ENCODE results near the gene PGAP1. TPM values are rescaled to one million over a fixed set of nuclear protein-coding genes. Genes with fewer than 3 reads are reported as not detected.

The PGAP1 gene
- total RNA-seq, 2 donors from 2014 or later: 39.2 to 43.6 TPM

- Histone ChIP-seq H3K36me3 (ENCODE audit: control insufficient read depth, insufficient read depth, low read length) (peaks cover 93% of the 10 kb centered on the region), H3K9me3 (ENCODE audit: control insufficient read depth, low read length) (peaks cover 6% of the 10 kb centered on the region), H3K27ac (ENCODE audit: low read depth, low read length) (no peak overlapping the region), H3K4me3 (ENCODE audit: low read length) (no peak overlapping the region), H3K27me3 (ENCODE audit: control insufficient read depth, insufficient read depth, low read length, poor library complexity, severe bottlenecking) (no peaks in the 10 kb centered on the region), H3K4me1 (ENCODE audit: control insufficient read depth, insufficient read depth, low read length) (no peaks in the 10 kb centered on the region), H3K9ac (ENCODE audit: extremely low read depth, low read length, poor library complexity, severe bottlenecking) (no peak overlapping the region)
- H3K4me1 Mint-ChIP-seq: no peaks in the 10 kb centered on the region
- H3K9me3 Mint-ChIP-seq: no peaks in the 10 kb centered on the region
- H3K27ac Mint-ChIP-seq: no peak overlapping the region
- H3K4me3 Mint-ChIP-seq: no peak overlapping the region
- H3K36me3 Mint-ChIP-seq (ENCODE audit: low read depth): peaks cover 51% of the 10 kb centered on the region
- no peak for DNase-seq
- TF ChIP-seq, protein P1, sequence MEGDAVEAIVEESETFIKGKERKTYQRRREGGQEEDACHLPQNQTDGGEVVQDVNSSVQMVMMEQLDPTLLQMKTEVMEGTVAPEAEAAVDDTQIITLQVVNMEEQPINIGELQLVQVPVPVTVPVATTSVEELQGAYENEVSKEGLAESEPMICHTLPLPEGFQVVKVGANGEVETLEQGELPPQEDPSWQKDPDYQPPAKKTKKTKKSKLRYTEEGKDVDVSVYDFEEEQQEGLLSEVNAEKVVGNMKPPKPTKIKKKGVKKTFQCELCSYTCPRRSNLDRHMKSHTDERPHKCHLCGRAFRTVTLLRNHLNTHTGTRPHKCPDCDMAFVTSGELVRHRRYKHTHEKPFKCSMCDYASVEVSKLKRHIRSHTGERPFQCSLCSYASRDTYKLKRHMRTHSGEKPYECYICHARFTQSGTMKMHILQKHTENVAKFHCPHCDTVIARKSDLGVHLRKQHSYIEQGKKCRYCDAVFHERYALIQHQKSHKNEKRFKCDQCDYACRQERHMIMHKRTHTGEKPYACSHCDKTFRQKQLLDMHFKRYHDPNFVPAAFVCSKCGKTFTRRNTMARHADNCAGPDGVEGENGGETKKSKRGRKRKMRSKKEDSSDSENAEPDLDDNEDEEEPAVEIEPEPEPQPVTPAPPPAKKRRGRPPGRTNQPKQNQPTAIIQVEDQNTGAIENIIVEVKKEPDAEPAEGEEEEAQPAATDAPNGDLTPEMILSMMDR (conservative IDR thresholded peaks at IDR 0.05): no peak
- H3K27me3 Mint-ChIP-seq (ENCODE audit: insufficient read depth): no peaks in the 10 kb centered on the region
- WGBS, 2 experiments (ENCODE audit: insufficient coverage in 1 of 2, insufficient read length in 1 of 2): 89% methylated on average over 1 of the region's 2 CpGs; no CpG with 5 or more reads in 1 of the 2 experiments
Measured at GRCh38 chr2:196840171-196840570, 86.3 kb downstream of the PGAP1 start.

DNA sequence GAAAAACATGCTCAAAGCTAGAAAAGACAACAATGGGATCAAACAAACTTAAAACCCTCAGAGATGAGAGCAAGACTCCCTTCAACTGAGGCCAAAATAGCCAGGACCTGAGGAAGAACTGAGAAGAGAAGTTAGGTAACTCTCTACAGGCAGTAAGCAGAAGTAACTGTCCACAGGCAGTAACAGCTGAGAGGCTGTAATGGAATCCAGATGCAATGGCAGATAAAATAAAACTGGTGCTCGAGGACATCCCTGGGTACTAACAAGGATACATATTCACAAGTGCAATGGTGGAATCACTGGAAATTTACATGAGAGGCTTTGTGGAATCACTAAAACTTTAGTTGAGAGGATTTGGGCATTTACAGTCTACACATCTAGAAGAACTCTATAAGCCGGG lies 86.9 kb downstream of the PGAP1 start:
- Histone ChIP-seq H3K27me3 (ENCODE audit: control insufficient read depth, insufficient read depth, low read length, poor library complexity, severe bottlenecking) (no peaks in the 10 kb centered on the region), H3K4me1 (ENCODE audit: control insufficient read depth, insufficient read depth, low read length) (no peaks in the 10 kb centered on the region), H3K9ac (ENCODE audit: extremely low read depth, low read length, poor library complexity, severe bottlenecking) (no peak overlapping the region), H3K27ac (ENCODE audit: low read depth, low read length) (no peak overlapping the region), H3K36me3 (ENCODE audit: control insufficient read depth, insufficient read depth, low read length) (peaks cover 90% of the 10 kb centered on the region), H3K9me3 (ENCODE audit: control insufficient read depth, low read length) (peaks cover 6% of the 10 kb centered on the region), H3K4me3 (ENCODE audit: low read length) (no peak overlapping the region)
- TF ChIP-seq, protein P1 (conservative IDR thresholded peaks at IDR 0.05): no peak
- H3K27me3 Mint-ChIP-seq (ENCODE audit: insufficient read depth): no peaks in the 10 kb centered on the region
- no peaks in the 10 kb centered on the region for H3K4me1 Mint-ChIP-seq
- H3K27ac Mint-ChIP-seq: no peak overlapping the region
- WGBS, 2 experiments (ENCODE audit: insufficient coverage in 1 of 2, insufficient read length in 1 of 2): 99 to 100% methylated on average over 2 of the region's 2 CpGs
- no peak for DNase-seq
- no peak overlapping the region for H3K4me3 Mint-ChIP-seq
- H3K9me3 Mint-ChIP-seq: no peaks in the 10 kb centered on the region
- H3K36me3 Mint-ChIP-seq (ENCODE audit: low read depth): peaks cover 49% of the 10 kb centered on the region

DNA sequence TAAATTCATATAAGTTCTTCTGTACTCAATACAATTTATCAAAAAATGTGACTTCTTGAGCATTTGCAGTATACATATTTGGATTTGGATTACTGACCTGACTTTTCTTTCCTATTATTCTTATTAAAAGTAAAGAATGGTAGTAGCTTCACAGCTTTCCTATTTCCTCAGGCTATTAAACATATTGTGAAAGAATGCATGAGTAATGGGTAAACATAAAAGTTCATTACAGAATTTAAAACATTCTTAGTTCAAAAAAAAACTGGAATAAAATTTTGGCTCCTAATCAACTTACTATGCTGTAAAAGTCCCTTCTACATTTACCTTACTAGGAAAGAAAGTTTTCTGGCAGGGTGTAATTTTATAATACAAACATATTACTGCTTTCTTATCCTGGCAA lies 90.1 kb downstream of the PGAP1 start:
- H3K9me3 Mint-ChIP-seq: no peaks in the 10 kb centered on the region
- no peaks in the 10 kb centered on the region for H3K27me3 Mint-ChIP-seq (ENCODE audit: insufficient read depth)
- no peaks in the 10 kb centered on the region for H3K4me1 Mint-ChIP-seq
- Histone ChIP-seq H3K9me3 (ENCODE audit: control insufficient read depth, low read length) (no peaks in the 10 kb centered on the region), H3K9ac (ENCODE audit: extremely low read depth, low read length, poor library complexity, severe bottlenecking) (no peak overlapping the region), H3K27me3 (ENCODE audit: control insufficient read depth, insufficient read depth, low read length, poor library complexity, severe bottlenecking) (no peaks in the 10 kb centered on the region), H3K4me3 (ENCODE audit: low read length) (no peak overlapping the region), H3K36me3 (ENCODE audit: control insufficient read depth, insufficient read depth, low read length) (peaks cover 66% of the 10 kb centered on the region), H3K27ac (ENCODE audit: low read depth, low read length) (no peak overlapping the region), H3K4me1 (ENCODE audit: control insufficient read depth, insufficient read depth, low read length) (no peaks in the 10 kb centered on the region)
- H3K4me3 Mint-ChIP-seq: no peak overlapping the region
- no peak for DNase-seq
- TF ChIP-seq, protein P1 (conservative IDR thresholded peaks at IDR 0.05): no peak
- peaks cover 45% of the 10 kb centered on the region for H3K36me3 Mint-ChIP-seq (ENCODE audit: low read depth)
- no peak overlapping the region for H3K27ac Mint-ChIP-seq
